Sciatic nerve (tissue), 2 donors: ENCODE data around the gene CCDC27. TPM values are rescaled to one million over a fixed set of nuclear protein-coding genes. Genes with fewer than 3 reads are reported as not detected.
A peak's percentile ranks its signal among the peaks of the same experiment; 100 is the strongest.

ENCODE experiments used
- ATAC-seq: fragments of 200-7000 bp; cut with Tn5 transposase; one replicate; pipeline ENCODE4 v1.9.1; 2020; ENCODE audit warnings: mild to moderate bottlenecking, moderate library complexity
- DNase-seq: peaks from one replicate; pipeline ENCODE4 v3.0.0-alpha.2; 2020; ENCODE audit warnings: low spot score
- intact Hi-C: fragments of 100-400 bp; cut with DNase I; formaldehyde crosslinking; loops from one replicate; pipeline ENCODE4 v1.14.2; 2022
- total RNA-seq: library from RNA; stranded (reverse); fragmentation: NEBNext Ultra II Directional; extraction: Animal tissue kit (Norgen Biotek cat#: 25700); gene quantifications from one replicate; pipeline ENCODE4 v1.2.1, GENCODE V29; 2021
- donor health status: DM: no; HTN: no; CAD: no.
- donor health status: DM: no; HTN: no; CAD: no.

Gene CCDC27
- total RNA-seq, 1 donor from 2014 or later, result not detected

DNA sequence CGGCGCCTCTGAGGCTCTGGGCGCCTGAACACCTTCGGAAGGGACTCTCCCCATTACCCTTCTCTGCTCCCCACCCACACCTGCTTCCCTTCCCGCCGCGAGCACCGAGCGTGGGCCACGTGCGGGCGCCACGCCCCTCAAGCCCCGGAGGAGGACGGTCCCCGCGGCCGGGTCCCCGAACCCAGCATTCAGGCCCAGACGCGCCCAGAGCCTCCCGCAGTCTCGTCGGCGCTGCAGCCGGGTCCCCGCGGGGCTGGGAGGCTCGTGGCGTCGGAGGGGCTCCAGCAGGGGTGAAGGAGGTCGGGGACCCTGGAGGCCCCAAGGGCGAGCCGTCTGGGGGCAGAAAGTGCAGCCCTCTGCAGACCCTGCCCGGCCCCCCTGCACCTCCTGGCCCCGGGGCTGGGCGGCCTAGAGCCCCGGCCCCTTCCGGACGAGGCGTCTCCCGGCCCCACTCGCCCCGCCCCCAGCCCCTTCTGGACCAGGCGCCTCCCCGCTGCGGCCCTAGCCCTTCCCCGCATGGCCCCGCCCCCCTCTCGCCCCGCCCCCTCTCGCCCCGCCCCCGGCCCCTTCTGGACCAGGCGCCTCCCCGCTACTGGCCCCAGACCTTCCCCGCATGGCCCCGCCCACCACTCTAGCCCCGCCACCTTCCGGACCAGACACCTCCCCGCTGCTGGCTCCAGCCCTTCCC is 19.9 kb downstream of the CCDC27 start:
- DNase-seq, result peak; percentile 95
- intact Hi-C loops, result no loop called here

DNA sequence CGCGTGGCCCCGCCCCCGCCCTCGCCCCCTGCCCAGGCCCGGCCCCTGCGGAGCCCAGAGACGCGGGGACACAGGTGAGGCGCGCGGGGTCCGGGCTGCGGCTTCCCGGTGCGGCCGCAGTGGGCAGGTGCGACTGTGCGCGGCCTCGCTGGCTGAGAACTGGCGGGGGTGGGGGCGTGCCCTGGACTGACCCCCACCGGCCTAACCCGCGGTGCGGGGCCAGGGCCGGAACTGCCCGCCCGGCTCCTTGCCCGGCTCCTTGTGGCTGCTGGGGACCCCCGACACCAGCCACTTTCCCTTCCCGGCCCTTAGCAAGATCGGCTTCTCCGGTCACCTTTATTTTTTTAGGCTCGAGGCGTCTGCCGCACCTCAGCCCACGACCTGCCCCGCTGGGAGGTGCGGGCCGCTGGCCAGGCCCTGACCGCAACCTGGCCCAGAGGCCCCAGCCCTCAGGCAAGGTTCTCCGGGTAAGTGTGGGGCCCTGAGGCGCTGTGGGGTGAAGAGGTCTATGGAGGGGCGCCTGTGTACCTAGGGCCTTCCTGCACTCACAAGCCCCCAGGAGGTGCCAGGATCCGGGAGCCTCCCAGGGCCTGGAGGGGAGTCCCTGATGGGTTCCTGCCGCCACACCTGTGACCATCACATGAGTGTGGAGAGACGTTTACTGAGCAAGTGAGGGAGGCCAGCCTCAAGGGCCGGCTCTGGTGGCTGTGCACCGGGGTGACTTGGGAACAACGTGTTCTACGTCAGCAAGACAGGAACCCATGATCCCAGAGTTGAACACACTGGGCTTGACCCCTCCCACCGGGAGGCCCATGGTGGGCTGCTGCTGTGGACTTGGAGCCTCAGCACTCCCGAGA is 20.7 kb downstream of the CCDC27 start, which contains the start of gene SMIM1:
Gene SMIM1, plus strand, starts transcription at position 35 of the 857 bp plus-strand sequence. CDS start 2,625 bp downstream, outside the sequence.
- peak; percentile 1 for ATAC-seq
- intact Hi-C loops, result no loop called here
- DNase-seq, result no peak

More for the DNA sequence above, 19.9 kb downstream of the CCDC27 start:
- ATAC-seq, result peak; percentile 84

DNA sequence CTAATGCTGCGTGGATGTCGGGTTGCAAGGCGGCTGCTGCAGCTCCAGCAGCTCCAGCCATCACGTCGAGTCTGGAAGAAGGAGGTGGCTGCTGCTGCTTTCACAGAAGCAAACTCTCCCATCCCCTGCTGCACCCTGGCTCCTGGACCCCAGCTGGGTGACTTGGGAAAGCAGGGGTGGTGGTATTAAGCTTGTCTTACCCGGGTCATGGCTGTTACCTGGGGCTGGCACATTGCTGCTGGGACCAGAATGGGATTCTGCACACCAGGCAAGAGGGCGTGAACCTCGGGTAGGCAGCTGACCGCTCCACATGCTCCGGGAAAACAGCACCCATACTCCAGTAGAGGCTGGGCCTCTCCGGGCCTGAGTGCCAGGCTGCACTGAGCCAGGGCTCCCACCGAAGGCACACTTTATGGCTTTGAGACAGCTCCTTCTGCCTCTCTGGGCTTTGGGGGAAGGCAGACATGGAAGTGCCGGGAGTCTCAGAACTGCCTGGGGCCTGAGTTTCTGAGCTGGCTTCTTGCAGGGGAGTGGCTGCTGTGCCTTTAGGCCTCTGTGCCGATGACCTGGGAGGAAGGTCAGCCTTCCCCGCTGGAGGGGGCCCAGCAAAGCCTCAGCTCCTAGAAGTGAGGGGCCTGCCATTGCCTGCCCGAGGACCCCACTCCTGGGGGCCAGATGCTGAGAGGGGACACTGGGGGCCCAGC is 21.5 kb downstream of the CCDC27 start:
- intact Hi-C loops, result no loop called here
- no peak for ATAC-seq
- no peak for DNase-seq

DNA sequence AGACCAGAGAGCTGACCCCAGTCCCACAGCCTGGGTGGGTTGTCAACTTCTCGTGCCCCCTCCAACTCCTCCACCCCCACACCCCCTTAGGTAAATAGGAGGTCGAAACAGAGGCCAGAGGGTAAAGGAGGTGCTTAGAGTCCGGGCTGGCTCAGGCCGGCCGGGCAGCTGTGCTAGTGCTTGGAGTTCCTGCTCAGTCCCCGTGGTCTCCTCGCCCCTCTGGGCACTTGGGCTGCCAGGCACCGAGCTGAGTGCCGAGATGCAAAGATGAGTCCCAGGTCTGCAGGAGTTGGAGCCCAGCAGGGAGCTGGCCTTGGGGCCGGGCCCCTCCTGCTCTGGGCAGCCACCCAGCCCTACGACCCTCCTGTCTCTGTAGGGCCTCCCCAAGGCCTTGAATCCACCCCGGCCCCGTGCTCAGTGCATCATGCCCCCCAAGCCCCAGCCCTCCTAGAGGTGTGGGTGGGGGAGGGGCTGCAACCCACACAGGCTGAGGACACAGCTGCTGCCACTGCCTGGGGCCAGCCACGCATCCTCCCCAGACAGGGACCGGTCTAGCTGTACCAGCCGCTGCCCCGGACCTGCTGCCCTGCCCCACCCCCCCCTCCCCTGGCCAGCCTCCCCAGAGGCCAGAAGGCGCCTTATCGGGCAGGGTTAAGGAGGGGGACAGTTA is 22.2 kb downstream of the CCDC27 start:
- intact Hi-C loops, result no loop called here
- no peak for DNase-seq
- ATAC-seq, result no peak

DNA sequence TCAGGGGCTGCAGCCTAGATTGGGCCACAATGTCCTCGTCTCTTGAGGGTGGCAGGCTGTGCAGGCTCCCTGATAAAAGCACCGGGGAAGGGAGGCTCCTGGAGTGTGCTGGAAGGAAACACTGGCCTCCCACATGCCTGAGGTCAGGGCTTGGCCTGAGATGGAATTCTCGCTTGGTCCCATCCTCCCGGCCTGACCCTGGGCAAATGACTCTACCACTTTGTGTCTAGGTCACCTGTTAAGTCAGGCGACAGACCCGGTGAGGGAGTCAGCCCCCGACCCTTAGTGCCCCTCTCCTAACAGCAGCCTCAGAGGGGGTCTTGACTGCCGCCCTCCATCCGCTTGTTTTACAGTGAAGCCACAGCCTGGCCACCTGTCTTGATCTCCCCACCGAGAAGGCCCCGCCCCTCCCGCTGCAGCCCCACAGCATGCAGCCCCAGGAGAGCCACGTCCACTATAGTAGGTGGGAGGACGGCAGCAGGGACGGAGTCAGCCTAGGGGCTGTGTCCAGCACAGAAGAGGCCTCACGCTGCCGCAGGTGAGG is 22.8 kb downstream of the CCDC27 start:
- ATAC-seq, result peak; percentile 1
- intact Hi-C loops, result no loop called here
- DNase-seq, result no peak

DNA sequence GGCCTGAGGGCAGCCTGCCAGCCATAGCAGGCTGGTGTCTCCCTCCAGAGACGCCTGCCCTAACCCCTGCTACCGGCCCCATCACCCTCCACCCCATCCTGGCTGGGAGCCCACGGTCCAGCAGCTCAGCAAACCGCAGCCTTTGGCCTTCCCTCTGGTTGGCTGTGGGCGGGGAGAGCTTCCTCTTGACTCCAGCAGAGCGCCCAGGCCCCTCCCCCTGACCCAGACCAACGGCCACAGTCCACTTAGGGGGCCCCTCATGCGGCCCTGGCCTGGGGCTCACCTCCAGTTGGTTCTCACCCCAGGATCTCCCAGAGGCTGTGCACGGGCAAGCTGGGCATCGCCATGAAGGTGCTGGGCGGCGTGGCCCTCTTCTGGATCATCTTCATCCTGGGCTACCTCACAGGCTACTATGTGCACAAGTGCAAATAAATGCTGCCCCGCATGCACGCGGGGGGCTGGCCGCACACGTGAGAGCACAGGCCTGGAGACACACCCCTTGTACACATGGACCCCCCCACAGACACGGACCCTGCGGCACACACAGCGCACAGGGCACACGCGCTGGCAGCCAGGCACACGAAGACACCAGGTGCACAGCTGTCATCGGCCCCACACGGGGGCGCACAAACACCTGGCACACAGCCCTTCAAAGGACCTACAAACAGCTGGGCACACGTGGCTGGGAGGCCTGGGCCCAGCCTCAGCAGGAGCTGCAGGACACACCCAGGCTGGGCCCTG is 23.4 kb downstream of the CCDC27 start:
- intact Hi-C loops, result no loop called here
- ATAC-seq, result peak; percentile 41
- peak; percentile 82 for DNase-seq

DNA sequence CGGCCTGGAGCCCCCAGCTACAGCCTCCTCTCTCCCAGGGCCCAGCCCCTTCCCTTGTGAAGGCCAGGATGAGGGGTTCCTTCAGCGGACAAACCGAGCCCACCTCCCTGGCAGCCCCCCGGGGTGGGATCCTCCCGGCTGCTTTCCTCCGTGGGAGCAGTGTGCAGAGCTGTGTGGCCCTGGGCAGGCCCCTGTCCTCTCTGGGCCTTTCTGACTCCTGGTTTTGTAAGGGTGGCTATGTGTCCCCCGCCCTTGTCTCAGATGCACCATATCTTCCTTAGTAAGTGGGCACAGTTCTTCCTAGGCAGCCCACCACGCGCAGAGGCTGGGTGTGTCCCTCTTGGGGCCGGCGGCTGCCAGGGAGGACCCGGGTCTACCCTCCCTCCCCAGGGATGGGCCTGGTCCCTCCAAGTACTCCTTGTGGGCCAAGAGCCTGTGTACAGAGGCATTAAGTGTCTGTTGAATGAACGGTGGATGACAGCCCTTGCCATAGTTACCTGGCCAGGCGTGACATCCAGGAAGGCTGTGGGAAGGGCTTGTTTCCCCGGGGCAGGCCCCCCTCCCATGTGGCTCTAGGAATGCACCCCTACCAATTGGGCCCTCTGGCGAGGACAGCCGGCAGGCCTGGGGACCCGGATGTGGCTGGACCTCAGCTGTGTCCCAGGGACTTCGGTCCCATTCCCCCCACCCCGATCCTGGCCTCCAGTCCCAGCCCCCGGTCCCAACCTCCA is 24.1 kb downstream of the CCDC27 start:
- ATAC-seq (no peak), DNase-seq (no peak)
- intact Hi-C loops, result no loop called here

DNA sequence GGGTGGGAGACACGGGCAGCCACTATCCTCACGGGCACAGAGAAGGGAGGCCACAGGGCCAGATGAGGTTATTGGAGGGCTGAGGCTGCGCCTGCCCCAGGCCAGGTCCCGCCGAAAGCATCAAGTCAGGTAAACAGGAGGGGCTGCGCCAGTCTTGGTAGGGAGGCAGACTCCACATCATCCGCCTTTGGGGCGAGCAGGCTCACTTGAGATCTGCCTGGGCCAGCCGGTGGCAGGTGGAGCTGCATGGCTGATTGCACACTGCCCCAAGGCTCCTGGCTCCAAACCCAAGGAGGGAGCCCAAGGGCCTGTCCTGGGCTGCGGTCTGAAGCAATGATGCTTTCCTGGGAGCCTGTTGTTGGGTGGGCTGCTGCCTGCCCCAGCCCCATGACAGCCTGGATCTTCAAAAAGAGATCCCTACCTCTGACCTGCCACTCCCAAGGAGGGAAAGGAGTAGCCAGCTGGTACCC is 24.9 kb downstream of the CCDC27 start:
- intact Hi-C loops, result no loop called here
- ATAC-seq (no peak), DNase-seq (no peak)

DNA sequence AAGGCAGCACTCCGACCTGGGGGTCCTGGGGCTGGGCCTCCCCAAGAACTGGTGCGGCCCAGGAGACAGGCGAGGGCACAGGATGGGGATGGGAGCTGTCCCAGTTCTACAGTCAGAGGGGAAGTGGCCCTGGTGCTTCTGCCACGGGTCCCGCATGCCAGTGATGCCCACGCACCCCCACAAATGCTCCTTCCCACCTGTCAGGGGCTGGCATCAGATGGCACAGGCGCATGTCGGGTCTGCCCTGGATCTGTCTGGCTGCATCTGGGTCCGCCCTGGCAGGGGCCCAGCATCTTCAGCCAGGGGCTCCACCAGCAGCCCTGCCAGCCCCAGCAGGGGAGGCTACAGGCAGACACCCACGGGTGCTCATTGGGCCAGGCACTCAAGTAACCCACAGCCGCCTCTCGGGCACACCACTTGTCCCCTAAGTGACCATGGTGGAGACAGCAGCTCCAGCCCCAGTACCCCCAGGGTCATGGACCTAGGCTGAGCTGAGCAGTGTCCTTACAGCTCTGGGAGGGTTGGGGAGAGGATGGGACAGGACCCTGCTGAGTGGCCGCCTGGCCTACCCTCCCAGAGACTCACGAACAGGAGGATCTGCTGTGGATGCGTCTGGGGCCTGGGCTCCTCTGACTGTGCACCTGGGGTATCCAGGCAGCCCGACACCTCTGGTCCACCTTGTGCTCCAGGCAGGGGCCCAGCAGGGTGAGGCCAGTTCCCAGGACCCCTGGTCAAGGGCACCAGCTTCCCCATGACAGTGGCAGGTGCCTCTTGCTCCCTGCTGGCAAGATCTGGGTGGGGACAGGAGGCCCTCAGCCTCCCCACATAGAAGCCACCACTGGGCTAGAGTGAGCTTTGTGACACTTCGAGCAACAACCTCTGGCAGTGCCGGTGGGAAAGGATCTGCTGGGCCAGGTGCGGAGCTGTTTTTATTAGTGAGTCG is 25.7 kb downstream of the CCDC27 start:
- intact Hi-C loops, result no loop called here
- no peak for ATAC-seq

DNA sequence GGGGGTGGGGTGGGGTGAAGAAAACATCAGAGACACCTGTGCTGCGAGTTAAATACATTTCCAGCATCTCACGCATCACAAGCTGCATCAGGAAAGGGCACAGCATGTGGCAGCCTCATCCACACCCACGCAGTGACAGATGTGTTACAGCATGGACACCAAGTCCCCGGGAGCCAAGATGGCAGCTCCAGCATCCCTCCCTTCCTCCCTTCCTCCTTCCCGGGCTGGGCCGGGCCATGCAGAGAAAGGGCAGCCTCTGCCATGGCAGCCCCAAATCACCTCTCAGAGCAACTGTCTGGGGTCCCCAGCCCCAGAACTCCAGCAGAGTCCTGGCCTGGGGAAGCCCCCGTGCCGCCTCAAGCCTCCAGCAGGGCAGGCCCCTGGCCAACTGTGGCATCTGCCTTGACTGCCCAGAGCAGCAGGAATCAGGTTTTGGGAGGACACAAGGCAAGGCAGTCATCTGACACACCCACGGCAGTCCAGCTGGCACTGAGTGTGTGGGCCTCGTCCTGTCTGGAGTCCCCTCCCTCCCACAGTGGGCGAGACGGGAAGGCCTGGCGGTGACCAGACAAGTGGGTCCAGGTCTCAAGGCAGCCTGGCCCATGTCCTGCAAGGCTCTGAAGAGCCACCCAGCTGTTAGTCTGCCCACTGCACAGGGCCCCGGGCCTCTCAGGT is 26.5 kb downstream of the CCDC27 start:
- DNase-seq, result no peak
- intact Hi-C loops, result no loop called here
- no peak for ATAC-seq

More for the DNA sequence above, 25.7 kb downstream of the CCDC27 start:
- no peak for DNase-seq

DNA sequence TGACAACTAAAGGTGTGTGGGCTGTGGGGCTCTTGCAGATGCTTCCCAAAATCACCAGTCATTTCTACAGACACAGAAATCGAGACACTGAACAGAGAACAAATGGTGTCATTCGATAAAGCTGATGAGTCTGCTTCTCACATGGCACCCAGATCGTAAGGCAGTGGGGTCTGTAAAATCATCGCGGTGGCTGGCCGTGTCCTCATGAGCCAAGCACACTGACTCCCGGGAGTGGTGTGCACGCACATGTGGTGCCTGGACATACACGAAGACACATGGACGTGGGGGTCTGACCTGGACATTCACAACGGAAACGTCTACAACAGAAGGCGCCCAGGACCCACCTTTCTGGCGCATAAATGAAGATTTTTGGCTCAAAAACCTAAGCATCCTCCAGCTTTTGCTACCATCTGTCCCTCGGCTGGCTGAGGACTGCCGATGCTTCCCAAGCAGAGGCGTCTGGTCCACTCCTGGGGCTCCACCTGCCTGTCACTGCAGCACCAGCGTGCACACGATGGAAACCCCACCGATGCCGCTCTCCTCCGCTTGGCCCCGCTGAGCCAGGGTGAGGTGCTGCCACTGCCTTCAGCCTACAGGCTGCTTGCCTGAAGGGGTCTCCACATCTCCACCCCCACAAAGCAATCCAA is 27.1 kb downstream of the CCDC27 start:
- DNase-seq (no peak), ATAC-seq (no peak)
- intact Hi-C loops, result no loop called here

DNA sequence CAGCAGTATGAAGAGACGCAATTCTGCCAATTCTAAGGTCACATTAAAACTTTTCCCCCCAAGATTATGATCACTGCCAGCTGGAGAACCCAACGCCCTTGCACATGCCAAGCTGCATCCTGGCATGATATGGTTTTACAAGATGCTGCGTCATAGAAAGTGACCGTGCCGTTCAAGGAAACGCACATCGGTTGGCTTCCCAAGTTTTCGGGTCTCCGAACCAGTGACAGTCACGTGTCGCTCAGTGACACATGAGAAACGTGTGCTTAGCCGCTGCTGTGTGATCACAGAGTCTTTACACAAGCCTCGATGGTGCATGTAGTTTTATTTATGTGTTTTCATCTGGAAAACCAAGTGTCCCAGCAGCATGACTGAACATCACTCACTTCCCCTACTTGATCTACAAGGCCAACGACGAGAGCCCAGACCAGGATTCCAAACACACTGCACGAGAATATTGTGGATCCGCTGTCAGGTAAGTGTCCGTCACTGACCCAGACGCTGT is 27.7 kb downstream of the CCDC27 start:
- ATAC-seq (no peak), DNase-seq (no peak)
- intact Hi-C loops, result no loop called here

DNA sequence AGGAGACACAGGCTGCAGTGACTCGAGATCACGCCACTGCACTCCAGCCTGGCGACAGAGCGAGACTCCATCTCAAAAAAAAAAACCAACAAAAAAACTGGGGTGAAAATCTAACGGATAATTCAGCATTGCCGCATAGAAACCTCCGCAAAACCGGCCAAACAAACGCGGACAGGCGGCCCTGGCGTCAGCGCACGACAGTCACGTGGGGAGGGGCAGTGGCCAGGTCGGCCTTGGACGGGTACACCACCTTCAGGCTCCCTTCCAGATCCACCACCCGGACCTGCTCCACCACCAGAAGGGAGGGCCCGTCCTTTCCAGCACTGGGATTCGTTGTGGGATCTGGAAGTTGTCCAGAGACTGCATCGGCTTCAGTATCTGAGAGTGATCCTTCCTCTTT is 28.7 kb downstream of the CCDC27 start:
- ATAC-seq (no peak), DNase-seq (no peak)
- intact Hi-C loops, result no loop called here

DNA sequence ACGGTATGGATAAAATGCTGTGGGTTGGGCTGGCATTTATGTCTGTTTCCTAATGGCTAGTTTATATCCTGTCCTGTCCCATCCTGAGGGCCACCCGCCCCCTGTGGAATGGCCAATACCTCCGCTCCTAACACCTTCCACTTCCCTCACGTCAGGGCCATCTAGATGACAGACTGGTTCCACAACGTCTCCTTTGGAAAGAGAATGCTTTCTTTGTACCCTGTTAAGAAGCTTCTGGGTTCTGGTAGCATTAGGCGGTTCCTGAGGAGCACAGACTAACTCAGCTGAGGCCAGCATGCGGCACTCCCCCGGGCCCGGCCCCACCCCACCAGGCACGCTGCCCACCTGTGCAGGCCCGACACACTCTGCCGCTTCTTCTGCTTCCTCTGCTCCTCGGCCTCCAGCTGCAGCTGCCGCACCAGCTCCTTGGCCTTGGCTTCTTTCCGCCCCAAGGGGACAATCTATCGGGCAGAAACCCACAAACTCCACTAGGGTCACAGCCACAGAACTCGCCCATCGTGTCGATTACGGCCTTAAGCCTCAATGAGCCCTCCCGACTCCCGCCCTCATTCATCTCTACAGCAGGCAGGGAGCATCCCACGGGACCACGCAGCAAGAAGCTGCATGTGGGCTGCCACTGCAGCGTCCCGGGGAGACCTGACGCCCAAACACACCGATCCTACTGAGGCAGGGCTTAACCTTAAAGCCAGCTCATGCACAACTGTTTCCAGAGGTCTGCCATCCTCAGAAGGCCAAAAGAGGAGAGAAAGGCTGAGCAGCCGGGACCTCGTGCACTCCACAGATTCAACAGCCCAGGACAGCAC is 31.6 kb downstream of the CCDC27 start:
- no peak for ATAC-seq
- no peak for DNase-seq
- intact Hi-C loops, result no loop called here
